Measurements from ENCODE around the gene FAM180B.
"Not testable (repeated sequence)": the region's sequence is repeated elsewhere in the genome, so short reads cannot be mapped to it uniquely, and the experiment has no call there.

Gene FAM180B

DNA sequence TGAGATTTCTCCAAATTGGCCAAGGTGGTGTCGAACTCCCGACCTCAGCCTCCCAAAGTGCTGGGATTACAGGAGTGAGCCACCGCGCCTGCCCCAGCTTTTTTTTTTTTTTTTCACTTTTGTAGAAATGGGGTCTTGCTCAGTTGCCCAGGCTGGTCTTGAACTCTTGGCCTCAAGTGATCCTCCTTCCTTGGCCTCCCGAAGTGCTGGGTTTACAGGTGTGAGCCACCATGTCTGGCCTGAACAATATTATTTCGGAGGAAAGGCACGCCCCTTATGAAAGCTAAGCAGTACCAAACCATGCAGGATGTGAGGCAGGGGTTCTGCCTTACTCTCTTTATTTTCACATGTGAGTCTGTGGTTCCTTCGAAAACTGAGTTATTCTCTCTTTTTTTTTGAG lies 39.8 kb downstream of the FAM180B start:
- Histone ChIP-seq H3K79me2 (ENCODE audit: insufficient read depth, low read length) (no peaks in the 10 kb centered on the region), H4K20me1 (ENCODE audit: low read depth, low read length) (no peaks in the 10 kb centered on the region), H3K4me2 (ENCODE audit: low read depth, low read length, poor library complexity, severe bottlenecking) (no peak overlapping the region), H3K9me3 (ENCODE audit: insufficient read depth, low read length) (no peaks in the 10 kb centered on the region), H3K36me3 (ENCODE audit: low read length) (peaks cover 32% of the 10 kb centered on the region; the same call in 1 of the 2 replicates), H3K9ac (ENCODE audit: low read length) (no peak overlapping the region), H3K4me3 (ENCODE audit: insufficient read depth, low read length, poor library complexity, severe bottlenecking) (no peak overlapping the region), H2AFZ (ENCODE audit: low read depth, low read length, severe bottlenecking) (no peak overlapping the region), H3K27me3 (ENCODE audit: low read length) (no peaks in the 10 kb centered on the region), H3F3A (ENCODE audit: insufficient read depth) (no peaks in the 10 kb centered on the region), H3K27ac (ENCODE audit: low read depth, low read length) (no peak overlapping the region), H3K9me2 (replicated peaks; ENCODE audit: insufficient read depth, low read length) (no peaks in the 10 kb centered on the region)
- TF ChIP-seq EZH2phosphoT487 (conservative IDR thresholded peaks at IDR 0.05; ENCODE audit: low read length) = no peak
- TF ChIP-seq, protein P1, sequence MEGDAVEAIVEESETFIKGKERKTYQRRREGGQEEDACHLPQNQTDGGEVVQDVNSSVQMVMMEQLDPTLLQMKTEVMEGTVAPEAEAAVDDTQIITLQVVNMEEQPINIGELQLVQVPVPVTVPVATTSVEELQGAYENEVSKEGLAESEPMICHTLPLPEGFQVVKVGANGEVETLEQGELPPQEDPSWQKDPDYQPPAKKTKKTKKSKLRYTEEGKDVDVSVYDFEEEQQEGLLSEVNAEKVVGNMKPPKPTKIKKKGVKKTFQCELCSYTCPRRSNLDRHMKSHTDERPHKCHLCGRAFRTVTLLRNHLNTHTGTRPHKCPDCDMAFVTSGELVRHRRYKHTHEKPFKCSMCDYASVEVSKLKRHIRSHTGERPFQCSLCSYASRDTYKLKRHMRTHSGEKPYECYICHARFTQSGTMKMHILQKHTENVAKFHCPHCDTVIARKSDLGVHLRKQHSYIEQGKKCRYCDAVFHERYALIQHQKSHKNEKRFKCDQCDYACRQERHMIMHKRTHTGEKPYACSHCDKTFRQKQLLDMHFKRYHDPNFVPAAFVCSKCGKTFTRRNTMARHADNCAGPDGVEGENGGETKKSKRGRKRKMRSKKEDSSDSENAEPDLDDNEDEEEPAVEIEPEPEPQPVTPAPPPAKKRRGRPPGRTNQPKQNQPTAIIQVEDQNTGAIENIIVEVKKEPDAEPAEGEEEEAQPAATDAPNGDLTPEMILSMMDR (IDR thresholded peaks at IDR 0.05; ENCODE audit: insufficient read depth, low read length, poor library complexity, severe bottlenecking) = no peak

DNA sequence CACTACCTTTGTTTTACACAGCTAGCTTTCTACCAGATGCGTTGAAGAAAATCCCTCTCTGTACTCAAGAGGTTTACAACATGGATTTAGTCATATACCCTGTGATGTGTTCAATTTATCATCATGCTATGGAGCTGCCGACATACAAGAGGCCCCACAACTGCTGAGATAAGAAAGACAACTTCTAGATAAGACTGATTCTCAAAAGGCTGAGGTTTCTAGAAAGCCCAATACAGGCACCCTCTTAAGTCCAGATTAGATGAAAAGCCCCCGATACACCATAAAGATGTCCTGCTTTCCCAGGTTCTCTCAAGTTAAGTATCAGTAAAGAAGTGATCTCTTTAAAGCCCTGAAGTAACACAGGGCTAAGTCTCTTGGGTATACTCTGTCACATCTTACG lies 41.5 kb downstream of the FAM180B start:
- H3K4me2 ChIP-seq (ENCODE audit: low read depth, low read length, poor library complexity, severe bottlenecking) = no peak overlapping the region
- H3K79me2 ChIP-seq (ENCODE audit: insufficient read depth, low read length) = no peaks in the 10 kb centered on the region
- H3K27ac ChIP-seq (ENCODE audit: low read depth, low read length) = no peak overlapping the region
- H4K20me1 ChIP-seq (ENCODE audit: low read depth, low read length) = no peaks in the 10 kb centered on the region
- H3F3A ChIP-seq (ENCODE audit: insufficient read depth) = no peaks in the 10 kb centered on the region
- H3K36me3 ChIP-seq (ENCODE audit: low read length) = peaks cover 21% of the 10 kb centered on the region; the same call in 1 of the 2 replicates
- H2AFZ ChIP-seq (ENCODE audit: low read depth, low read length, severe bottlenecking) = no peak overlapping the region
- no peaks in the 10 kb centered on the region for H3K27me3 ChIP-seq (ENCODE audit: low read length)
- H3K9me3 ChIP-seq (ENCODE audit: insufficient read depth, low read length) = no peaks in the 10 kb centered on the region
- no peak overlapping the region for H3K9ac ChIP-seq (ENCODE audit: low read length)
- TF ChIP-seq, protein P1 (IDR thresholded peaks at IDR 0.05; ENCODE audit: insufficient read depth, low read length, poor library complexity, severe bottlenecking) = no peak
- no peak for TF ChIP-seq EZH2phosphoT487 (conservative IDR thresholded peaks at IDR 0.05; ENCODE audit: low read length)
- H3K4me3 ChIP-seq (ENCODE audit: insufficient read depth, low read length, poor library complexity, severe bottlenecking) = no peak overlapping the region
- no peaks in the 10 kb centered on the region for H3K9me2 ChIP-seq (replicated peaks; ENCODE audit: insufficient read depth, low read length)

DNA sequence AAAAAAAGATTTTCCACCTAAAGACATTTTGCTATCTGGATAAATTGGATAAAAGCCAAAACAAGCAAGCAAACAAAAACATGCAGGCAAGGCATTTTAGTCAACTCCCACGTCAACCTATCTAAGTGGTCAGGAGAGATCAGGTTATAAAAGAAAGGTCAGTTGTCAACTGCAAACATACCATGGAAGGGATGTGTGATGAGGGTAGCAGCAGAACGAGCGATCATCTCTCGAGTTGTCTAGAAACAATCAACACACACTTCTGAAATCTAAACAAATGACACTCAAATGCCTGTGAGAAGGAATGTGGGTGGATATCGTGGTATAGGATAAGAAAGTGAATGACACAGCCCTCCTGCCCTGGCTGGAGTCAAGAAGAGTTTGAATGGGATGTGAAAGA lies 45.0 kb downstream of the FAM180B start:
- H3F3A ChIP-seq (ENCODE audit: insufficient read depth) = no peaks in the 10 kb centered on the region
- H2AFZ ChIP-seq (ENCODE audit: low read depth, low read length, severe bottlenecking) = no peak overlapping the region
- no peaks in the 10 kb centered on the region for H3K27me3 ChIP-seq (ENCODE audit: low read length)
- no peak overlapping the region for H3K27ac ChIP-seq (ENCODE audit: low read depth, low read length)
- H3K9me2 ChIP-seq (replicated peaks; ENCODE audit: insufficient read depth, low read length) = no peaks in the 10 kb centered on the region
- H3K9ac ChIP-seq (ENCODE audit: low read length) = no peak overlapping the region
- TF ChIP-seq, protein P1 (IDR thresholded peaks at IDR 0.05; ENCODE audit: insufficient read depth, low read length, poor library complexity, severe bottlenecking) = no peak
- TF ChIP-seq EZH2phosphoT487 (conservative IDR thresholded peaks at IDR 0.05; ENCODE audit: low read length) = no peak
- no peaks in the 10 kb centered on the region for H3K9me3 ChIP-seq (ENCODE audit: insufficient read depth, low read length)
- H3K4me2 ChIP-seq (ENCODE audit: low read depth, low read length, poor library complexity, severe bottlenecking) = no peak overlapping the region
- peaks cover 20% of the 10 kb centered on the region; the same call in 1 of the 2 replicates for H3K36me3 ChIP-seq (ENCODE audit: low read length)
- H4K20me1 ChIP-seq (ENCODE audit: low read depth, low read length) = no peaks in the 10 kb centered on the region
- no peaks in the 10 kb centered on the region for H3K79me2 ChIP-seq (ENCODE audit: insufficient read depth, low read length)
- no peak overlapping the region for H3K4me3 ChIP-seq (ENCODE audit: insufficient read depth, low read length, poor library complexity, severe bottlenecking)

DNA sequence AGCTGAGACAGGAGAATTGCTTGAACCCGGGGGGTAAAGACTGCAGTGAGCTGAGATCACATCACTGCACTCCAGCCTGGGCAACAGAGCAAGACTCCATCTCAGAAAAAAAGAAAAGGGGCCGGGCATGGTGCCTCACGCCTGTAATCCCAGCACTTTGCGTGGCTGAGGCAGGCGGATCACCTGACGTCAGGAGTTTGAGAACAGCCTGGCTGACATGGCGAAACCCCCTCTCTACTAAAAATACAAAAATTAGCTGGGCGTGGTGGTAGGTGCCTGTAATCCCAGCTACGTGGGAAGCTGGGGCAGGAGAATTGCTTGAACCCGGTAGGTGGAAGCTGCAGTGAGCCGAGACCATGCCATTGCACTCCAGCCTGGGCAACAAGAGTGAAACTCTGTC lies 49.9 kb downstream of the FAM180B start:
- Histone ChIP-seq H3K79me2 (ENCODE audit: insufficient read depth, low read length) (peaks cover 28% of the 10 kb centered on the region), H3K36me3 (ENCODE audit: low read length) (peaks cover 23% of the 10 kb centered on the region; the same call in 1 of the 2 replicates)
- H2AFZ ChIP-seq (ENCODE audit: low read depth, low read length, severe bottlenecking); H3K27ac ChIP-seq (ENCODE audit: low read depth, low read length); H4K20me1 ChIP-seq (ENCODE audit: low read depth, low read length); H3K4me3 ChIP-seq (ENCODE audit: insufficient read depth, low read length, poor library complexity, severe bottlenecking); H3K27me3 ChIP-seq (ENCODE audit: low read length); H3K9me2 ChIP-seq (replicated peaks; ENCODE audit: insufficient read depth, low read length); H3F3A ChIP-seq (ENCODE audit: insufficient read depth); H3K4me2 ChIP-seq (ENCODE audit: low read depth, low read length, poor library complexity, severe bottlenecking); H3K9ac ChIP-seq (ENCODE audit: low read length); H3K9me3 ChIP-seq (ENCODE audit: insufficient read depth, low read length): not testable (repeated sequence)
